Astrocyte (in vitro differentiated cells and primary cell): Measurements from ENCODE around the gene FMO1. TPM values are rescaled to one million over a fixed set of nuclear protein-coding genes. Genes with fewer than 3 reads are reported as not detected.
A peak's percentile ranks its signal among the peaks of the same experiment; 100 is the strongest.

Experiments used
- DNase-seq: peaks from one replicate; pipeline ENCODE4 v3.0.0-alpha.2; 2010; ENCODE audit warnings: low read depth
- FAIRE-seq: peaks from 2 replicates; lab custom pipeline; 2011; peaks lifted over from hg19 to GRCh38; lab: Jason Lieb, UNC
- H2AFZ ChIP-seq: 2 replicates; pipeline ENCODE4 v1.6.0; 2012; ENCODE audit warnings: low read depth, low read length, inconsistent platforms
- H3K27ac ChIP-seq: 2 replicates; pipeline ENCODE4 v1.5.1; 2011; ENCODE audit warnings: low read depth, low read length, inconsistent platforms
- H3K27me3 ChIP-seq: 2 replicates; pipeline ENCODE4 v1.6.0; 2011; ENCODE audit warnings: low read length, inconsistent platforms; ENCODE audit not compliant: insufficient read depth
- H3K36me3 ChIP-seq: 2 replicates; pipeline ENCODE4 v1.5.1; 2011; ENCODE audit warnings: low read length, inconsistent platforms; ENCODE audit not compliant: insufficient read depth
- H3K4me1 ChIP-seq: 2 replicates; pipeline ENCODE4 v1.5.1; 2011; ENCODE audit warnings: low read length, inconsistent platforms; ENCODE audit not compliant: insufficient read depth
- H3K4me2 ChIP-seq: 2 replicates; pipeline ENCODE4 v1.6.0; 2012; ENCODE audit warnings: low read length, inconsistent platforms
- H3K4me3 ChIP-seq: 2 replicates; pipeline ENCODE4 v1.5.1; 2011; ENCODE audit warnings: low read depth, mild to moderate bottlenecking, low read length, inconsistent platforms; ENCODE audit not compliant: insufficient read depth
- H3K79me2 ChIP-seq: 2 replicates; pipeline ENCODE4 v1.6.0; 2012; ENCODE audit warnings: mild to moderate bottlenecking, low read length, inconsistent platforms; ENCODE audit not compliant: insufficient read depth
- H3K9ac ChIP-seq: 2 replicates; pipeline ENCODE4 v1.6.0; 2012; ENCODE audit warnings: mild to moderate bottlenecking, low read length, inconsistent platforms
- H3K9me3 ChIP-seq: 2 replicates; pipeline ENCODE4 v1.5.1; 2012; ENCODE audit warnings: low read depth, mild to moderate bottlenecking, low read length, inconsistent platforms; ENCODE audit not compliant: insufficient read depth
- H4K20me1 ChIP-seq: 2 replicates; pipeline ENCODE4 v1.6.0; 2012; ENCODE audit warnings: low read length, inconsistent platforms; ENCODE audit not compliant: insufficient read depth
- H3K27ac Mint-ChIP-seq: one replicate; pipeline ENCODE4 v1.8.0; 2021; ENCODE audit warnings: mild to moderate bottlenecking, mixed read lengths; ENCODE audit not compliant: unreplicated experiment
- H3K27me3 Mint-ChIP-seq: one replicate; pipeline ENCODE4 v1.8.0; 2021; ENCODE audit warnings: low read depth, mixed read lengths; ENCODE audit not compliant: unreplicated experiment
- H3K36me3 Mint-ChIP-seq: one replicate; pipeline ENCODE4 v1.8.0; 2021; ENCODE audit warnings: low read depth, mixed read lengths; ENCODE audit not compliant: unreplicated experiment
- H3K4me1 Mint-ChIP-seq: one replicate; pipeline ENCODE4 v1.8.0; 2021; ENCODE audit warnings: low read depth, mixed read lengths; ENCODE audit not compliant: unreplicated experiment
- H3K4me3 Mint-ChIP-seq: one replicate; pipeline ENCODE4 v1.8.0; 2021; ENCODE audit warnings: mild to moderate bottlenecking, moderate library complexity, mixed read lengths; ENCODE audit not compliant: unreplicated experiment
- H3K9me3 Mint-ChIP-seq: one replicate; pipeline ENCODE4 v1.8.0; 2021; ENCODE audit warnings: mild to moderate bottlenecking, mixed read lengths; ENCODE audit not compliant: unreplicated experiment
- EZH2 ChIP-seq: IDR thresholded peaks from 2 replicates; pipeline ENCODE4 v1.6.1; 2012; ENCODE audit warnings: mild to moderate bottlenecking, low read length, inconsistent platforms; ENCODE audit not compliant: insufficient read depth
- total RNA-seq: library from RNA; stranded (reverse); gene quantifications from 2 replicates; pipeline ENCODE4 v1.2.1, GENCODE V29; 2021
- TF ChIP-seq, protein P1 (sequence below): IDR thresholded peaks from 2 replicates; pipeline ENCODE4 v1.5.1; 2011; ENCODE audit warnings: low read depth, mild to moderate bottlenecking, inconsistent platforms, low read length, moderate library complexity; ENCODE audit not compliant: insufficient read depth

The FMO1 gene
- total RNA-seq, 1 donor from 2014 or later, result not detected

DNA sequence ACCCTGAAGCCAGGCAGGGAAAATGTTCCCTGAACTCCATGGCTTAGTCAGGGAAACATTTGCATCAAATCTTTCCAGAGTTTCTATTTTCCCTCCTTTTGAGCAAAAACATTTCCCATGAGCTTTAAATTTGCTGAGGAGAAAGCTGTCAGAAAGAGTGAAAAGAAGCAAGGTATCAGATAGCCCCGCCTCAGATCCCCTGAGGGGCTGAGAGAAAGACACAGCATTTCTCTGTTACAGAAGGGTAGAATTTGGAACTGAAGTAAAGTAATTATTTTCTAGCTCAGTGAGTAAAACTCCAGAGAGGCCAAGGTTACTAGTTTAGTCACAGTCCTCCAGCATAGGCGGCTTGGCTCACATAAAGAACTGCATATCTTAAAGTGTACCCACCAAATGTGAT is 10.6 kb downstream of the FMO1 start:
- no peaks in the 10 kb centered on the region for H4K20me1 ChIP-seq
- DNase-seq (no peak), FAIRE-seq (no peak)
- no peak overlapping the region for H3K27ac ChIP-seq
- H3K27me3 ChIP-seq, result peaks cover 3% of the 10 kb centered on the region
- Mint-ChIP-seq H3K27ac (no peak overlapping the region), H3K27me3 (no peaks in the 10 kb centered on the region), H3K9me3 (no peaks in the 10 kb centered on the region), H3K36me3 (no peaks in the 10 kb centered on the region), H3K4me1 (peaks cover 9% of the 10 kb centered on the region), H3K4me3 (no peak overlapping the region)
- TF ChIP-seq EZH2, result no peak
- TF ChIP-seq, protein P1, sequence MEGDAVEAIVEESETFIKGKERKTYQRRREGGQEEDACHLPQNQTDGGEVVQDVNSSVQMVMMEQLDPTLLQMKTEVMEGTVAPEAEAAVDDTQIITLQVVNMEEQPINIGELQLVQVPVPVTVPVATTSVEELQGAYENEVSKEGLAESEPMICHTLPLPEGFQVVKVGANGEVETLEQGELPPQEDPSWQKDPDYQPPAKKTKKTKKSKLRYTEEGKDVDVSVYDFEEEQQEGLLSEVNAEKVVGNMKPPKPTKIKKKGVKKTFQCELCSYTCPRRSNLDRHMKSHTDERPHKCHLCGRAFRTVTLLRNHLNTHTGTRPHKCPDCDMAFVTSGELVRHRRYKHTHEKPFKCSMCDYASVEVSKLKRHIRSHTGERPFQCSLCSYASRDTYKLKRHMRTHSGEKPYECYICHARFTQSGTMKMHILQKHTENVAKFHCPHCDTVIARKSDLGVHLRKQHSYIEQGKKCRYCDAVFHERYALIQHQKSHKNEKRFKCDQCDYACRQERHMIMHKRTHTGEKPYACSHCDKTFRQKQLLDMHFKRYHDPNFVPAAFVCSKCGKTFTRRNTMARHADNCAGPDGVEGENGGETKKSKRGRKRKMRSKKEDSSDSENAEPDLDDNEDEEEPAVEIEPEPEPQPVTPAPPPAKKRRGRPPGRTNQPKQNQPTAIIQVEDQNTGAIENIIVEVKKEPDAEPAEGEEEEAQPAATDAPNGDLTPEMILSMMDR, result no peak
- H3K4me1 ChIP-seq, result peaks cover 7% of the 10 kb centered on the region
- no peaks in the 10 kb centered on the region for H3K79me2 ChIP-seq
- no peak overlapping the region for H3K4me2 ChIP-seq
- H2AFZ ChIP-seq, result peak overlapping the region; percentile 49
- H3K9me3 ChIP-seq, result no peaks in the 10 kb centered on the region
- H3K4me3 ChIP-seq, result no peak overlapping the region
- no peak overlapping the region for H3K9ac ChIP-seq
- H3K36me3 ChIP-seq, result no peaks in the 10 kb centered on the region

- Mint-ChIP-seq H3K4me3 (no peak overlapping the region), H3K36me3 (no peaks in the 10 kb centered on the region), H3K27ac (no peak overlapping the region), H3K9me3 (no peaks in the 10 kb centered on the region), H3K4me1 (no peaks in the 10 kb centered on the region), H3K27me3 (no peaks in the 10 kb centered on the region)
- H3K4me2 ChIP-seq, result no peak overlapping the region
- no peak overlapping the region for H3K9ac ChIP-seq
- no peak overlapping the region for H3K27ac ChIP-seq
- H4K20me1 ChIP-seq, result no peaks in the 10 kb centered on the region
- peaks cover 3% of the 10 kb centered on the region for H3K27me3 ChIP-seq
- no peaks in the 10 kb centered on the region for H3K79me2 ChIP-seq
- no peaks in the 10 kb centered on the region for H3K4me1 ChIP-seq
- H3K9me3 ChIP-seq, result no peaks in the 10 kb centered on the region
- no peak overlapping the region for H3K4me3 ChIP-seq
- no peak for TF ChIP-seq EZH2
- TF ChIP-seq, protein P1, result no peak
- H3K36me3 ChIP-seq, result no peaks in the 10 kb centered on the region
- DNase-seq (no peak), FAIRE-seq (no peak)
- no peak overlapping the region for H2AFZ ChIP-seq
These were observed 13.0 kb downstream of the FMO1 start for GRCh38 chr1:171261336-171261735.

DNA sequence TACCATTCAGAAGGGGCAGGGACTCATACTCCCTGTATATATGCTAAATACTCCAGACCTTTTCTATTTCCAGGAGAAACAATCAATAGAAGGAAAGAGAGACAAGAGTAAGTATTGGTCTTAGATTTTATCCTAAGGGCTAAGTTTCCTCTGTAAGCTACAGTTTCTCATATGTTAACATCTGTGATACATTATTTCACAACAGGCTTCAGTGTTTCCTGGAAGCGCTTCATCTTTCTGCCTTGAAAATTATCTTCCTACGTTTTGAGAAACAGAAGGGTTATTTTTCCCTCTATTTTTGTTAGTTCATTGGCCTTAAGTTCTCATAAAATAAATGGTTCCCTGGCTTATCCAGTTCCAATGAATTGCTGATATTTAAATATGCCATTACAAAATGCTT is 15.6 kb downstream of the FMO1 start:
- no peaks in the 10 kb centered on the region for H3K36me3 Mint-ChIP-seq
- no peaks in the 10 kb centered on the region for H3K9me3 ChIP-seq
- no peak for FAIRE-seq
- H3K4me2 ChIP-seq, result no peak overlapping the region
- DNase-seq, result no peak
- H3K27me3 ChIP-seq, result peaks cover 2% of the 10 kb centered on the region
- no peak overlapping the region for H2AFZ ChIP-seq
- no peaks in the 10 kb centered on the region for H3K9me3 Mint-ChIP-seq
- H3K79me2 ChIP-seq, result no peaks in the 10 kb centered on the region
- peaks cover 9% of the 10 kb centered on the region for H3K4me1 Mint-ChIP-seq
- H3K27ac ChIP-seq, result no peak overlapping the region
- H3K9ac ChIP-seq, result no peak overlapping the region
- no peaks in the 10 kb centered on the region for H3K27me3 Mint-ChIP-seq
- no peaks in the 10 kb centered on the region for H4K20me1 ChIP-seq
- H3K27ac Mint-ChIP-seq, result no peak overlapping the region
- H3K4me1 ChIP-seq, result no peaks in the 10 kb centered on the region
- TF ChIP-seq, protein P1, result no peak
- no peak for TF ChIP-seq EZH2
- no peak overlapping the region for H3K4me3 ChIP-seq
- H3K36me3 ChIP-seq, result no peaks in the 10 kb centered on the region
- H3K4me3 Mint-ChIP-seq, result no peak overlapping the region
